ENCODE data around the gene KRT84. TPM values are rescaled to one million over a fixed set of nuclear protein-coding genes. Genes with fewer than 3 reads are reported as not detected.

Gene KRT84
- total RNA-seq, 3 donors from 2014 or later: not detected

DNA sequence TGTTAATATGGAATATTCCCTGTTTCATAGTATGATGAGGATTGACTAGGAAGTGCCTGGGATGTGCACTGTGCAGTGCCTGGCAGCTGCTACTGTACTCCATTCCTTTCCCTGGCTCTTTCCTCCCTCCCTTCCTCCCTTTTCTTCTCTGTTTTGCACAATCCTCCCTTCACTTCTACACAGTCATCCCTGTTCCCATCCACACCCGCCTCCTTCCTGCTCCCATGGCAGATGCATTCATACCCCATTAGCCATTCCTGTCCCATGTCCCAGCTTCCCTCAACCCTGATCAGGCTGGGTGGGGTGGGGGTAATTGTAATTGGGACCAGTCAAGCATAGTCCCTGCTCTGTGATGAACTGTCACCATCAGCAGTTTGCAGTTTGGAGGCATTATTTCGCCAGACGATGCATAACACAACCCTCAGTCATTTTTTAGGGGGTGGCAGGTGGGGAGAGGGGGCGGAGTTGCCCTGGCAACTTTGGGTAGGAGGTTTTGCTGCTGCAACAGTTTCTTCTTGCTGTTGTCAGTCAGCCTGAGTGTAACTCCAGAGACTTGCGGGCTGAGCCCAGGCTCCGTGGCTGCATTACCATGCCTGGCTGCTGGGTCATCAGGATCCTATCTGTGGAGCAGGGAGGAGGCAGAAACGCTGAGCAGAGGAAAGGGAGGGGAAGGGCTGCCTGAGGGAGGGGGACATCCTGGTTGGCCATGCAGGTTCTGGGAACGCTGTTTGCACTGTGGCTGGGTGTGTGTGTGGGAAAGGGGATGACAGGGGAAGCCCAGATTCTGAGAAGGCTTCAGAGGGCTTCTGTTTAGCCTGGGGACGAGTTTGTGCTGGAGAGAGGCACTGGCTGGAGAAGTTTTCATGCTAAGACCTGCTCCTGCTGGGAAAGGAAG is 4.1 kb upstream of the KRT84 start:
- Histone ChIP-seq H3K27me3 (no peaks in the 10 kb centered on the region), H3K9me3 (no peaks in the 10 kb centered on the region), H3K27ac (peak overlapping the region; percentile 67 to 81), H3K4me3 (no peak overlapping the region), H3K4me1 (no peaks in the 10 kb centered on the region), H3K36me3 (no peaks in the 10 kb centered on the region)
- TF ChIP-seq, protein P1, sequence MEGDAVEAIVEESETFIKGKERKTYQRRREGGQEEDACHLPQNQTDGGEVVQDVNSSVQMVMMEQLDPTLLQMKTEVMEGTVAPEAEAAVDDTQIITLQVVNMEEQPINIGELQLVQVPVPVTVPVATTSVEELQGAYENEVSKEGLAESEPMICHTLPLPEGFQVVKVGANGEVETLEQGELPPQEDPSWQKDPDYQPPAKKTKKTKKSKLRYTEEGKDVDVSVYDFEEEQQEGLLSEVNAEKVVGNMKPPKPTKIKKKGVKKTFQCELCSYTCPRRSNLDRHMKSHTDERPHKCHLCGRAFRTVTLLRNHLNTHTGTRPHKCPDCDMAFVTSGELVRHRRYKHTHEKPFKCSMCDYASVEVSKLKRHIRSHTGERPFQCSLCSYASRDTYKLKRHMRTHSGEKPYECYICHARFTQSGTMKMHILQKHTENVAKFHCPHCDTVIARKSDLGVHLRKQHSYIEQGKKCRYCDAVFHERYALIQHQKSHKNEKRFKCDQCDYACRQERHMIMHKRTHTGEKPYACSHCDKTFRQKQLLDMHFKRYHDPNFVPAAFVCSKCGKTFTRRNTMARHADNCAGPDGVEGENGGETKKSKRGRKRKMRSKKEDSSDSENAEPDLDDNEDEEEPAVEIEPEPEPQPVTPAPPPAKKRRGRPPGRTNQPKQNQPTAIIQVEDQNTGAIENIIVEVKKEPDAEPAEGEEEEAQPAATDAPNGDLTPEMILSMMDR (IDR thresholded peaks at IDR 0.05): no peak
- peak in 1 of 3 donors; percentile 16 for TF ChIP-seq POLR2AphosphoS5 (IDR thresholded peaks at IDR 0.05)
- intact Hi-C loops (cut with DNase I; ENCODE audit: low total_unique reads): no loop called here
- peak in 1 of 2 donors; percentile 70 for DNase-seq (ENCODE audit: low spot score in 2 of 2)

DNA sequence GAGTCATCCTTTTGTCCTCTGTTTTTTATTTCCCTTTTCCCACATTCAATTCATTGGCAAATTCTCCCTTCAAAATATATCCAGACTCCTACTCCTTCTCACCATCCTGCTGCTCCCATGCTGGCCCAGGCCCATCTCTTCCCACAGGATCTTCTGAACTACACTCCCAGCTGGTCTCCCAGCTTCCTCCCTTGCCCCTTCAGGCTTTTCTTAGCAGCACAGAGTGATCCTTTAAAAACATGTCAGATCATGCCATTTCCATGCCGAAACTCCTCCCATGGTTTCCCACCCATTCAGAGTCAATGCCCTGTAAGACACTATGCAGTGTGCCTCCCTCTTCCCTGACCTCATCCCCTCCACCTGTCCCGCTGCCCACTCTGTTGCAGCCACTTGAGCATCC is 2.4 kb upstream of the KRT84 start:
- intact Hi-C loops (cut with DNase I; ENCODE audit: low total_unique reads): no loop called here
- H3K9me3 ChIP-seq: no peaks in the 10 kb centered on the region
- DNase-seq (ENCODE audit: low spot score in 2 of 2): peak in 1 of 2 donors; percentile 69
- H3K36me3 ChIP-seq: no peaks in the 10 kb centered on the region
- no peak overlapping the region for H3K4me3 ChIP-seq
- no peaks in the 10 kb centered on the region for H3K4me1 ChIP-seq
- peak overlapping the region in 1 of 2 donors; percentile 38 for H3K27ac ChIP-seq
- H3K27me3 ChIP-seq: no peaks in the 10 kb centered on the region
- TF ChIP-seq, protein P1 (IDR thresholded peaks at IDR 0.05): no peak
- TF ChIP-seq POLR2AphosphoS5 (IDR thresholded peaks at IDR 0.05) (no peak), POLR2A (IDR thresholded peaks at IDR 0.05) (no peak)

GRCh38 chr12:52383331-52383730 is 2.1 kb downstream of the KRT84 start:
- H3K27ac ChIP-seq: no peak overlapping the region
- H3K27me3 ChIP-seq: no peaks in the 10 kb centered on the region
- H3K36me3 ChIP-seq: no peaks in the 10 kb centered on the region
- no peaks in the 10 kb centered on the region for H3K4me1 ChIP-seq
- no peak for TF ChIP-seq POLR2AphosphoS5 (IDR thresholded peaks at IDR 0.05)
- TF ChIP-seq, protein P1 (IDR thresholded peaks at IDR 0.05): no peak
- intact Hi-C loops (cut with DNase I; ENCODE audit: low total_unique reads): no loop called here
- no peak for DNase-seq (ENCODE audit: low spot score in 2 of 2)
- no peak overlapping the region for H3K4me3 ChIP-seq
- no peaks in the 10 kb centered on the region for H3K9me3 ChIP-seq

GRCh38 chr12:52382854-52383253 is 2.6 kb downstream of the KRT84 start:
- no peak for TF ChIP-seq POLR2AphosphoS5 (IDR thresholded peaks at IDR 0.05)
- TF ChIP-seq, protein P1 (IDR thresholded peaks at IDR 0.05): no peak
- no peak for TF ChIP-seq POLR2A (IDR thresholded peaks at IDR 0.05)
- intact Hi-C loops (cut with DNase I; ENCODE audit: low total_unique reads): no loop called here
- Histone ChIP-seq H3K4me1 (no peaks in the 10 kb centered on the region), H3K4me3 (no peak overlapping the region), H3K36me3 (no peaks in the 10 kb centered on the region), H3K27ac (no peak overlapping the region), H3K27me3 (no peaks in the 10 kb centered on the region), H3K9me3 (no peaks in the 10 kb centered on the region)
- DNase-seq (ENCODE audit: low spot score in 2 of 2): no peak

- no peaks in the 10 kb centered on the region for H3K27me3 ChIP-seq
- no peak for DNase-seq (ENCODE audit: low spot score in 2 of 2)
- H3K27ac ChIP-seq: no peak overlapping the region
- H3K9me3 ChIP-seq: no peaks in the 10 kb centered on the region
- H3K4me1 ChIP-seq: no peaks in the 10 kb centered on the region
- H3K4me3 ChIP-seq: no peak overlapping the region
- no peaks in the 10 kb centered on the region for H3K36me3 ChIP-seq
- no peak for TF ChIP-seq POLR2A (IDR thresholded peaks at IDR 0.05)
- no peak for TF ChIP-seq POLR2AphosphoS5 (IDR thresholded peaks at IDR 0.05)
- TF ChIP-seq, protein P1 (IDR thresholded peaks at IDR 0.05): no peak
- intact Hi-C loops (cut with DNase I; ENCODE audit: low total_unique reads): no loop called here
These were observed 4.2 kb downstream of the KRT84 start for GRCh38 chr12:52381206-52381605.

Data from breast epithelium (tissue), 4 donors.